HG03060 (cell line): ENCODE data around the gene VPS8.

ENCODE experiments used
- ATAC-seq: cut with Tn5 transposase; IDR thresholded peaks from one replicate; pipeline ENCODE4 v1.9.1; 2021; ENCODE audit warnings: low read depth, moderate number of reproducible peaks; ENCODE audit not compliant: unreplicated experiment

The VPS8 gene

DNA sequence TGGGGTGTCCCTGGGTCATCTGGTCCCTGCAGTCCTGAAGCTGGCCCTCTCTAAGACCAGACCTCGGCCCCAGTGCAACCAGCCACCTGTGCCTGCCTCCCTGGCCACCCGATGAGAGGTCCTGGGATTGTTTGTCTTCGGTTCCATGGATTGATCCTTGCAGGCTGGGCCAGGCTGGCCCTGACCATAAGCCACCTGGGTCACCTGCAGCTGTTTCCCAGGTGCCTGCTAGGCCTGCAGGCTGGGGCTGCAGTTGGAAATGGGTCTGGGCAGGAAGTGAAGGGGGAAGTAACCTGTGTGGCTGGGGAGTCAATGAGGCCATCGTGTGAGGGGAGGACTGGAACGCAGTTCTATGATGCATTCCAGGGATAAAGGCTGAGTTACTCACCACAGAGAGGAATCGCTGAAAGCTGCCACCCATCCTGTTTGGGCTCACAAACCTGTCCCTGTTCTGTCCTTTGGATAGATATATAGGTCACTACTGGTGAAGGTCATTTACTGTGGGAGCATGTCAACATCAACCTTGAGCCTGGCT is 30.9 kb upstream of the VPS8 start:
- no peak for ATAC-seq

DNA sequence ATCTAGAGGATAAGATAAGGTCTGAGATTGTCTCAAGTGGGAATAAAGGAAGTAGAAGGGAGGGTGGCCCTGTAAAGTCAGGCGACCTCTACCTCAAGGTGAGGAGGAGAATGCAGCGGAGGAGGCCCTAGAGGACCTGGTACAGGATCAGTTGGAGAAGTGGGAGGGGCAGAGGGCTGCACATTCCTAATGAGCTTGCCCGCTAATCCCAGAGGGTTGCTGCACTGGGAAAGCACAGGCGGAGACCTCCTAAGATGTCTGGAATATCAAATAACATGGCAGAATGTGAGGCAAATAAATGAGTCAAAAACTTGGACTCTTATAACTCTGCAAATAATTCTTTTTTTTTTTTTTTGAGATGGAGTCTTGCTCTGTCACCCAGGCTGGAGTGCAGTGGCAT is 30.2 kb upstream of the VPS8 start:
- no peak for ATAC-seq

DNA sequence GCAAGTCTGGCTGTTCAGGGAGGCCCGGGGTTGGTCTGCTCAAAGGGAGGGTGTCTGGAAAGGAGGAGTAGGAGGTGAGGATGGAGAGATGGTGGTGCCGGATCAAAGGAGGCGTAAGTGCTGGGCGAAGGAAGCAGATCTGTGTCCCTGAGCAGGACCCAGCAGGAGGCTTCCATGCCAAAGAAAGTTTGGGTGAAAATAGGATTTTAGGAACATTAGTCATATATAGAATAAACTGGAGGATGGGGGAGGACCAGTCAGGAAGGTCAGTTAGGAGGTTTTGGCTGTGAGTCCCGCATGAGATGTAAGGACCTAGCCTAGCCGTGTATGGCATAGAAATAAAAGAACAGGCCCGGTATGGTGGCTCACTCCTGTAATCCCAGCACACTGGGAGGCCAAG is 28.6 kb upstream of the VPS8 start:
- no peak for ATAC-seq

DNA sequence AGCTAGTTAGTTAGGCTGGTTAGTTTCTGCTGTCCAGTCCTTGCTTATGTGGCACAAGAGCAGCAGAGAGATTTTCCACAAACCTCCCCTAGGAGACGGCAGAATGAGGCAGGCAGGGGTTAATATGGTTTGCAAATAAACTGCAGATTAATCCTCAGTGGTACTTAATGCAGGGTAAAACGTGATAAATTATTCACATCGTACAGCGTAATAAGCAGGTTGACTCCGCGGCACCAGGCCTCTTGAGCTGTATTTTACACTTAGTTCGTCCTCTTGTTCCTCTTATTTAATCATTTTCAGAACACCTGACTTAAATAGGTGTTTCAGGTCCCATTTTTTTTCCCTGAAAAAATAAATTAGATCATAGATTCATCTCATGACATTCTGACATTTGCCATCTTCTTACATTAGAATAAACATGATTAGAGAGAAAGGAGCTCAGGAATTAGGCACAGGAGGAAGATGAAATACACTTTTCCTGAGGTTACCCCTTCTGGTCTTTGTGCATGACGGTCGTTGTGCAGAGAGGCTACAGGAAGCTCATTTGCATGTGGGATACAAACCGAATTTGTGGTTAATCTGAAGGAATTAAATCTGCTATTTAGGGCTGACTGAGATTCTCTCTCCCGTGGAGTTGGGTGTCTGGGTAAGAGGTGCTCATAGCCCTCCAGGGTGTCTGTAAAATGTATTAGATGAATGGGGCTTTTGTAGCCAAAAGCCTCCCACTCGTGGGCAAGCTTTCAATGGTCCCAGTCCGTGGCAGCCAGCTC is 27.1 kb upstream of the VPS8 start:
- ATAC-seq, result no peak

DNA sequence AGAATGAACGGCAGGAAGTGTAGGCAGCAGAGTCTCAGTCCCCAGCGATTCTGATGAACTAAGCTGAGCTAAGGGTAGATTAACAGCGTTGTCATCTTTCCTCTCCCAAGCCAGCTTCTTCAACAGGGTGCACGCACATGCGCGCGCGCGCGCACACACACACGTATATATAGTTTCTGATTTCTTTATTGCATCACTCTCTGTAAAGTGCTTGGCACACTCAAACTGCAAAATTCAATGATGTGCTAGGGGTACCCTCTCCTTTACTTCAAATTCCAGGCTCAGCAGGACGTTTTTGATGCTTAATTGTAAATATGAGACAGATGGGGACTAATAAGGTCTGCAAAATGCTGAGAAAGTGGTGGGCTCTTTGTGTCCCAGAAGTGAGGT is 26.1 kb upstream of the VPS8 start:
- ATAC-seq, result no peak

DNA sequence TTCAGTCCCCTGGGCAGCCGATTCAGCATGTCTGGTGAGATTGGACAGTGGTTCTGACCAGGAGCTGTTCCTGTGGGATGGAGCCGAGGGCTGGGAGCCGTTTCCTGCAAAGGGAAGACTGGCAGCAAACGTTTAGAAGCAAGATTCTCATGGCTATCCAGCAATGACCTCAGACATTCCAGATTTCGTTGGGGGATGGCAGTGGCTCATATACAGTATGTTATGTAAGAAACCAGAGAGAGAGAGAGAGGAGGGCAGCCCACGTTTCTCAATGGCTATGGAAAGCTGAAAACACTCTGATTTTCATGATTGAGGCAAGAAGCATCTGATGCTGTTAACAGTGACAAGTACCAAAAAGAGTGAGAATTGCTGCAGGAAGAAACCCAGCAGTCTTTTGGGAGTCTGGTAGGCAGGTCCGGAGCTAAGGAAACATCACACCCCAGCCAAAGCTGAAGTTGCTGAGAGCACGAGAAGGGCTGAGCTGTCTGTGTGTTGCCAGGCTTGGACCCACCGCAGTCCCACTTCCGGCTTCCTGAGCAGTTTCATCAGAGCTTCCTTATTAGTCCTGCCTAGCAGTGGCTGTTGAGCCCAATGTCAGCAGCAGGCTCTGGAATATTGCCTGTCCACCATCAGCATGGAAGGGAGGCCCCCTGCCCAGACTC is 25.6 kb upstream of the VPS8 start:
- no peak for ATAC-seq

DNA sequence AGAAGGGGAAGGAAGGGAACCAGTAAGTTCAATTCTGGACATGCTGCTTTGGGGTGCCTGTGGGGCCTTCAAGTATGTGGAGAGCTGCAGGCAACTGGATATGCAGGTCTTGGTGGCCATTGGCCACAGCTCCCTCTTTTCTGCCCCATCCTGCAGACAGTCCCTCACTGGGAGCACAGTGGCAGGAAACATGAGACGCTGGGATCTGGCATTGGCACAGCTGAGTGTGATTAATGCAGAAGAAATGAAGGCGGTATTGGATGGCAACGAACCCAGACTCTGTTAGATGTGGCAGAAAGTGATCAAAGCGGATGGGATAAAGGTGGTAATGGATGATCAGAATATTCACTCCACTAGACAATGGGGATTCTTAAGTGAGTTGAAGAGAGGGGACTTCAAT is 23.2 kb upstream of the VPS8 start:
- ATAC-seq, result no peak

DNA sequence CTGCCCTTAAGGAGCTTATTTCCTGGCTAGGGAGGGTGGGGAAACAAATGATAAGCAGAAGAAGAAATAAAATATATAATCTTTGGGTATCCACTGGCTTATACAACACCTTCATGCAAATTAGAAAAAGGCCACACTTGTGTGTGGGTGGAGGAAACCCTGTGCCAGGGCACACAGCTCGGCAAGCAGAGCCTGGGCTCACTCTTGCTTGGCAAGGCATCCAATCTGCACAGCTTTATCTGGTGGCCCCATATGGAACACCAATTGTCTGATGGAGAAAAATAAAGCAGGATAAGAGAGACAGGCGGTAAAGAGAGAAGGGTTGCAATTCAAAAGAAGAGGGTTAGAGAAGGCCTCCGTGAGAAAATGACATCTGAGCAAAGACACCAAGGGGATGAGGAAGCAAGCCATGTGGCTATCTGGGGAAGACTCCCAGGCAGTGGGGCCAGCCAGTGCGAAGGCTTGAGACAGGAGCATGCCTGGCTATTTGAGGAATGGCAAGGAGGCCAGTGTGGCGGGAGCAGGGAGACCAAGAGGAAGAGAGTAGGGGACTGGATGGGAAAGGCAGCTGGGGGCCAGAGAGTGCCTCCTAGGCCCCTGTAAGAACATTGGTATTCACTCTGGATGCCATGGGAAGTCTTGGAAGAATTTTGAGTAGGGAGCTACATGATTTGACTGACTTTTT is 22.5 kb upstream of the VPS8 start:
- ATAC-seq, result no peak

DNA sequence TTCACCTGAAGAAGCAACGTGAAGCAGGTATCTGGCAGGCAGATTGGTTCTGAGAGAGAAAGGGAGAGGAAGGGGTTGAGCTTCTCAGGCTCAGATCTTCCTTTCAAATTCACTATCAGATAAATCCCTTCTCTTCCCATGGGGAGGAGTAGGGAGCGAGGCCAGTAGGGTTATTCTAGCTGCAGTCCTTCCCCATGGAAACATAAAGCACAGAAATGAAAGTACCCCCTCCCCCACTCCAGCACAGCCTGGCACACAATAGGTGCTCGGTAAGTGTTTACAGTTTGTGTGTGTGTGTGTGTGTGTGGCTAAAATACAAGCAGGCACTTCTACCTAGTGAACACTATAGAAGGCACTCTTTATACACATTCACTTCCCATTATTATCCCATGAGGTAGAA is 20.8 kb upstream of the VPS8 start:
- no peak for ATAC-seq

DNA sequence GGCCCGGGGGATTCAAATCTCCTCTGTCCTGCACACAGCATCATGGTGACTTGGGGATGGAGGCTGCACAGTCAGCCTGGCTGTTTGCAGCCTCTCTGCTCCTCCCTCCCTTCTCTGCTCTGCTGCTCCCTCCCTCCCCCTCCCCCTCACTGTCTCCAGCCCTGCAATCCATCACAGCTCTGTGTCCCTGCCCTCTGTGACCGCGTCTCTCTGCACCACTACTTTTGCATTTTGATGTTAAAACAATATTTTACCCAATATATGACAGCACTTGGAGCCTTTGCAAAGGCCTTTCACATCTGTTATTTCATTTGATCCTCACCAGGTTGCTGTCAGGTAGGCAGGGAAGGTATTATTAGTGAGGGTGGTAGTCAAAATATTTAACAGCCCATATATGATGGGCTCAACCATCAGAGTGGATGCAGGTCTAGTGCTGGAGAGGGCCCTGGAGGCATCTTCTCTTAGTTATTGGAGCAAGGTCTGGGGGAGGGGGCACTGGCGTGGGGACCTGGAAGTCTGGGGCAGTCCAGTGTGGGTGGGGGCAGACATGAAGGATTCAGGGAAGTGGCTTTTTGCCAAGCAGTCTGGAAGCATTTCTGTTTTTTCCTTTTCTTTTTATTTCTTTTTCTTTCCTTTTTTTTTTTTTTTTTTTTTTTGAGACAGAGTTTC is 16.3 kb upstream of the VPS8 start:
- ATAC-seq, result no peak

DNA sequence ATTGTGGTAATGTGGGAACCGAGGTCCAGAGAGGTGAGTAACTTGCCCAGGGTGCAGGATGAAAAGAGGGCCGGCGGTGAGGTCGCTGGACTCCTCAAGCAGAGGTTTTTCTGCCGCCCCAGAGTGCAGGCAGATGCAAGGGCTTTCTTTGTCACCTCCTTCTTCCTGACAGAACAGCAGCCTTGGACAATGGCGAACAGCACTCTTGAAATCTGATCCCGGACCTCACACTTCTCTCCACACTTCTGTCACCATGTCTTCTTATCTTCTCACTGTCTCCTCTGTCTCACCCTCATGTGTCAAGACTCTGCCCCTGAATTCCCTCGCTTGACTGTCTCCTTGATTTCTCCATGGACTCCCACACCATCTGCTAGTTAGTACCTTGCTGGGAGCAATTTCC is 15.4 kb upstream of the VPS8 start:
- ATAC-seq, result no peak

DNA sequence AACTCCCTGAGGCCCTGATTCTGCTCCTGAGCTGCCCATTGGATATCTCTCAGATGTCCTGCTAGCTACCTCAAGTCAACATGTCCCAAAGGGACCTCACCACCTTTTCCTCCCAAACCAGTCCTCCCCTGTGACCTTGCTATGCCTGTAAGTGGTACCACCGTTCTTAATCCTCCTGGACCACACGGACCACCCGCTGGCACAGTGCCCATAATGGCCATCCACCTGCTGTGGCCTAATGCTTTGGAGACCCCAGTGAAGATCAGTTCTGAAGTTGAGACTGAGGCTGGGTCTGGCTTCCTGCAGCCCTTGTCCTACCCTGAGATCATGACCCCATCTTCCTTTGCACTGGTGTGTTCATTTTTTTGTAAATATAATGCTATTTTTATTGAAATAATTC is 15.0 kb upstream of the VPS8 start:
- ATAC-seq, result no peak

DNA sequence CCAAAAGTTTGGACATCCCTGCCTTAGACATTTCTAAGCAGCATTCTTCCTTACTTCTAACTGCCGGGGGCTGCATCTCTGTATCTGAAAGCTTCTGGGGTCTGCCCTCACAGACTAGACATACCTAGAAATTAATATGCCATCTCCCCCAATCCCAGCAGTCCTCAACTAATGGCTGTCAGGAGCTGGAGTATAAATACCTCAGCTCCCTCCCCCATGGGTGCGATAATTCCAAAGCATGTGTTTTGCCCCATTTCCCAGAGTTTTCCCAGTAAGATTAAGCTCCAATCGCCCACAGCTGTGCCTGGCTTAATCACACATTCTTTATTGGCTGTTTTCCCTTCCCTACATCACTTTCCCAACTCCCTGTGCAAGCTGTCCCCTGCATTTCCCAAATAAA is 13.8 kb upstream of the VPS8 start:
- no peak for ATAC-seq

DNA sequence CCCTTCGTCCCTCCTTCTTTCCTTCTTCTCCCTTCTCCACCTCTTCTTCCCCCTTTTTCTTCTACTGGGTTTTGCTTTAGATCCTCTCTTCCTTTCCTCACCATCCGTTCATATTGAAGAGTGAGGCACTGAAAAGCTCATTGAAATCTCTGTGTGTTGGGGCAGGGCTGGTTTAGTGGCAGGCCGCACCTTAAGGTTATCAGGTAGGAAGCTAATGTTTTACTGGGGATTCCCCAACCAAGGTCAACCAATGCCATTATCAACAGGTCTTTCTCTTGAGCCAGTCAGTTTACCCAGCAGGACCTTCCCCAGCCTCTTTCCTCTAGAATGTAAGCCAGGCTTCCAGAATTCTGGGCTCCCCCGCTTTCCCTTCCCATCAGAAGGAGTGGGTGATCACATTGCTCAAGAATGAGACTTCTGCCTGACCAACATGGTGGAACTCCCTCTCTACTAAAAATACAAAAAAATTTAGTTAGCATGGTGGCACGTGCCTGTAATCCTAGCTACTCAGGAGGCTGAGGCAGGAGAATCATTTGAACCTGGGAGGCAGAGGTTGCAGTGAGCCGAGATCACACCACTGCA is 11.5 kb upstream of the VPS8 start:
- no peak for ATAC-seq

DNA sequence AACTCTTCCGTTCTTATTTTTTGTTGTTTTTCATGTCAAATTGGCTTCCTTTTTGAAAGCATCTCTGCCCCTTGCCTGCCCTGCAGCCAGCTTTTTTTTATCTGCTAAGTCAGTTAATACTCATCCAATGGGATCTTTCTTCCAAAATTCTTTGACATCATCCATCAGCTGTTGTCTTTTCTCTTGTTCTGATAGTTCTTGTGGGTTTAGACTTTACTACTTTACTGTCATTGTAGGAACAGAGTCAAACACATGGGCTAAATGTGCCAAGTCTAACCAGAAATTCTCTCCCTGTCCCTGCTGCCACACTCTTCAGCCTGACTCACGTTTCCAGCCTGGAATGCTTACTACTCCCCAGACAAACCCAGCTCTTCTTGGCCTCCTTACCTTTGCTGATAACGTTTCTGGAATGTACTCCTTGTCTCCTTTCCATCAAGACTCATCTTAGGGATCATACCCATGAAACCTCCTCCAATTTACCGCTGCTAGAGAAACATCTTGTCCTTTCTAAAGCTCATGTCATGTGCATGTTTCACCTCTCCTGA is 10.7 kb upstream of the VPS8 start:
- ATAC-seq, result no peak

DNA sequence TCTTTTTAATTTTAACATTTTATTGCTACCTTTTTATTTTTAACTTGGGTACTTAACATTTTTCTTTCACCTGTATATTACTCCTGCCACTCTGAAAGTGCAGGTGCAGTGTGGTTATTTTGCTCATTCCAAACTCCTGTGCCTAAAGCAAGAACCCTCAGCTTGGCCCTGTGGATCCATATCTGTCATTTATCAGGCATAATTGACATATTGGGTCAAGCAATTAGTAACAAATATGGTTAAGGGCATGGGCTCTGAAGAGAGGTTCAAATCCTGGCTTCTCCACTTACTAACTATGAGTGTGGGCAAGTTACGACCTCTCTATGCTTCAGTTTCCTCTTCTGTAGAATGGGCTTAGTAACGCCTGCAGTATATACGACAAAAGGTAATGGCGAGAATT is 9.8 kb upstream of the VPS8 start:
- ATAC-seq, result no peak

DNA sequence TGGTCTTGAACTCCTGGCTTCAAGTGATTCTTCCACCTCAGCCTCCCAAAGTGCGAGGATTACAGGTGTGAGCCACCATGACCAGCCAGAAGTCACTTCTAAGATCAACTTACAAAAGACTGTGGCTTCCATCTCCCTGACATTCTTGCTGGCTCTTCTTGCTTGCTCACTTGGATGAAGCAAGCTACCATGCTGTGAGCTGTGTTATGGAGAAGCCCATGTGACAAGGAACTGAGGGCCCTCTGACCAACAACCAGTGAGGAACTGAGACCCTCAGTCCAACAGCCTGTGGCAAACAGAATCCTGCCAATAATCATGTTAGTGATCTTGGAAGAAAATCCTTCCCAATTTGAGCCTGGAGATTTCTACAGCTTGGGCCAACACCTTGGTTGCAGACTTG is 7.2 kb upstream of the VPS8 start:
- ATAC-seq, result no peak

DNA sequence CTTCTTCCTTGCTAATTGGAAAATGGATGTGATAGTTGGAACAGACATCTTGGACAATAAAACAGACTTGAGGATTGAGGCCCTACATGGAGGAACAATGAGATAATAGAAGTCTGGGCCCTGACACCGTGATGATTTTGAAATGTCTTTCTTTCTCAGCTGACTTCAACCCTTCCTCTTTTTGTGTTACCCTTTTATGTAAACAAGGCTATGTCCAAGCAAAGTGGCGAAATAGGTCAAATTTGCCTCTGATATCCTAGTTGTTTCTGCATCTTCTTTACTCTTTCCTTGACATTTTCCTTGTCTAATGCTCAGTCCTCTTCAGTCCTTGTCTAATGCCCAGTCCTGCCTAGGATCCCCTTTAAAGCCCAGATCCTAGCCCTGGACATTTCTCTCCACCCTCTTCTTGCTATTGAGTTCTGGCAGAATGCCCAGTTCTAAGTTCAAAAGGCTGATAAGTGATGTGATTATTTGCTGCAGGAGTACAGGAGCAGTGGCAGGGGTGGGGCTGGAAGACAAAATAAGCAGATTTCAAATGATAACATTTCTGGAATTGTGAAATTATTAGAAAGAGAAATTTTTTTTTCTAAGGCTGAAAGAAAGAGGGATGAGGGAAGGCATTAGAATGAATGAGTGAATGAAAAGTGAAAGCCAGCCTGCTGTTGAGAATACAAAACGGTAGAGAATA is 6.5 kb upstream of the VPS8 start:
- ATAC-seq, result no peak

DNA sequence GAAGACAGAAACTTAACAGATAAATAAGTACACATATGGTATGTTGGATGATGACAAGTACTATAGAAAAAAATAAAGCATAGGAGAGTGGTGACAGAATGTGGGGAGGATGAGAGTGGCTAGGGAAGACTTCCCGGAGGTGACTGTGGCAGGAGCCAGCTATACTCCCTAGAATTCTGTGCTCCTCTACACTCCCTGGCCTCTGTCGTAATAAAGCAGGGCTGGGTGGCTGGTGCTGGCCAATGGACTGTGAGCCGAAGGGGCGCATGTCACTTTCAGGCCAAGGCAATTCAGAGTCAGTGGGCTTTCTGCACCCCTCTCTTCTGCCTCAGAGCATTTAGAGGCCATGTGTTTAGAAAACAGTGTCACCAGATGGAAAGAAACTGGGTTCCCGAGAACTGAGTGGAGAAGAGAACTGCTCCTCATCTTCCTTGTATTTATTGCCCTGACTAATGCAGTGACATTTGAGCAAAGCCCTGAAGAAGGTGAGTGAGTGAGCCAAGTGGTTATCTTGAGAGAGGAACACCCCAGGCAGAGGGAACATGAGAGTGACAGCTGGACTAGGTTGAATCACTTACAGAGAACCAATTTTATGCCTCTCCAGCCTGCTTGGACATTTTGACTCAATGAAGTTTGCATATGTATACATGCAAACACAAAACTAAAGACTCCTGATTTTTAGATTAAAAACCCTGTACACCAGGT is 5.2 kb upstream of the VPS8 start:
- no peak for ATAC-seq
